IMR-90 (cell line): Measurements from ENCODE around the gene CT47C1. TPM values are rescaled to one million over a fixed set of nuclear protein-coding genes. Genes with fewer than 3 reads are reported as not detected.

Source experiments
- ATAC-seq: fragments of 200-7000 bp; cut with Tn5 transposase; 2 replicates; pipeline ENCODE4 v1.9.1; 2020; ENCODE audit warnings: low read depth, mild to moderate bottlenecking, moderate library complexity
- BruUV-seq: library from RNA; stranded (reverse); fragments of 400-500 nt; replicated peaks from 2 replicates; lab custom pipeline; 2021; lab: Mats Ljungman, UMichigan
- CTCF ChIA-PET: fragments of 300-600 bp; formaldehyde crosslinking; extraction: SDS; loops from one replicate; lab custom pipeline; 2021; ENCODE audit warnings: antibody characterized with exemption; lab: Yijun Ruan, JAX
- POLR2A ChIA-PET: fragments of 300-600 bp; sonication (Branson Sonifier 250); formaldehyde crosslinking; loops from one replicate; lab custom pipeline; 2022; ENCODE audit warnings: antibody characterized with exemption; ENCODE audit not compliant: unreplicated experiment; lab: Charles Lee
- DNase-seq: peaks from one replicate; pipeline ENCODE4 v3.0.0; 2013
- H2AFZ ChIP-seq: replicated peaks from 2 replicates; pipeline ENCODE3; 2013; ENCODE audit warnings: low read length, mild to moderate bottlenecking; ENCODE audit not compliant: poor library complexity
- H2AK5ac ChIP-seq: 2 replicates; pipeline ENCODE4 v1.6.1; 2013; ENCODE audit warnings: low read depth, low read length, inconsistent platforms
- H2AK9ac ChIP-seq: replicated peaks from 2 replicates; pipeline ENCODE3; 2013; ENCODE audit warnings: mild to moderate bottlenecking, low read depth, low read length, moderate library complexity; ENCODE audit not compliant: poor library complexity
- H2BK120ac ChIP-seq: 2 replicates; pipeline ENCODE4 v1.6.1; 2013; ENCODE audit warnings: low read depth, low read length, inconsistent platforms
- H2BK15ac ChIP-seq: 3 replicates; pipeline ENCODE4 v1.6.1; 2013; ENCODE audit warnings: low read depth, low read length, inconsistent platforms
- H2BK20ac ChIP-seq: 2 replicates; pipeline ENCODE4 v1.6.1; 2013; ENCODE audit warnings: low read depth, mild to moderate bottlenecking, inconsistent platforms, low read length, moderate library complexity
- H2BK5ac ChIP-seq: 2 replicates; pipeline ENCODE4 v1.6.1; 2013; ENCODE audit warnings: mild to moderate bottlenecking, low read depth, low read length, inconsistent platforms; ENCODE audit not compliant: poor library complexity, severe bottlenecking
- H3K14ac ChIP-seq: replicated peaks from 2 replicates; pipeline ENCODE4 v1.6.1; 2013; ENCODE audit warnings: low read depth, low read length, inconsistent platforms
- H3K18ac ChIP-seq: 2 replicates; pipeline ENCODE4 v1.6.1; 2013; ENCODE audit warnings: low read depth, low read length, control low read depth
- H3K23ac ChIP-seq: 2 replicates; pipeline ENCODE4 v1.6.1; 2013; ENCODE audit warnings: low read depth, low read length, inconsistent platforms
- H3K27ac ChIP-seq: 2 replicates; pipeline ENCODE4 v1.5.1; 2013; ENCODE audit warnings: mild to moderate bottlenecking, control low read depth, low read length; ENCODE audit not compliant: insufficient read depth
- H3K27me3 ChIP-seq: 2 replicates; pipeline ENCODE4 v1.6.1; 2013; ENCODE audit warnings: low read length; ENCODE audit not compliant: control insufficient read depth, insufficient read depth
- H3K36me3 ChIP-seq: 2 replicates; pipeline ENCODE4 v1.6.1; 2013; ENCODE audit warnings: low read length, mixed read lengths; ENCODE audit not compliant: control insufficient read depth, insufficient read depth
- H3K4ac ChIP-seq: 2 replicates; pipeline ENCODE4 v1.6.1; 2013; ENCODE audit warnings: low read depth, low read length, inconsistent platforms
- H3K4me1 ChIP-seq: 2 replicates; pipeline ENCODE4 v1.6.1; 2013; ENCODE audit warnings: low read length, mixed read lengths; ENCODE audit not compliant: control insufficient read depth, insufficient read depth
- H3K4me2 ChIP-seq: 2 replicates; pipeline ENCODE4 v1.6.1; 2013; ENCODE audit warnings: low read depth, mild to moderate bottlenecking, control low read depth, low read length, moderate library complexity
- H3K4me3 ChIP-seq: 2 replicates; pipeline ENCODE4 v1.5.1; 2013; ENCODE audit warnings: low read depth, mild to moderate bottlenecking, control low read depth, low read length, moderate library complexity; ENCODE audit not compliant: insufficient read depth
- H3K56ac ChIP-seq: 2 replicates; pipeline ENCODE4 v1.6.1; 2013; ENCODE audit warnings: low read length, inconsistent platforms; ENCODE audit not compliant: insufficient read depth; ENCODE audit errors: extremely low read depth
- H3K79me1 ChIP-seq, 2 experiments: 2 replicates each; pipeline ENCODE4 v1.6.1; 2013; ENCODE audit warnings: low read length in 2 of 2, inconsistent platforms in 1 of 2, low read depth in 1 of 2
- H3K9ac ChIP-seq: 2 replicates; pipeline ENCODE4 v1.6.1; 2013; ENCODE audit warnings: low read depth, low read length, control low read depth
- H3K9me1 ChIP-seq: 2 replicates; pipeline ENCODE4 v1.6.1; 2013; ENCODE audit warnings: low read length, inconsistent platforms; ENCODE audit not compliant: insufficient read depth
- H3K9me3 ChIP-seq: 2 replicates; pipeline ENCODE4 v1.6.1; 2013; ENCODE audit warnings: low read length; ENCODE audit not compliant: control insufficient read depth, insufficient read depth
- H4K20me1 ChIP-seq: 2 replicates; pipeline ENCODE4 v1.6.1; 2013; ENCODE audit warnings: low read length, inconsistent platforms; ENCODE audit not compliant: insufficient read depth
- H4K5ac ChIP-seq: 2 replicates; pipeline ENCODE4 v1.6.1; 2013; ENCODE audit warnings: mild to moderate bottlenecking, low read depth, low read length, control low read depth
- H4K8ac ChIP-seq, 2 experiments: 2 replicates each; pipeline ENCODE4 v1.6.1; 2013; ENCODE audit warnings: low read depth in 2 of 2, low read length in 2 of 2, control low read depth in 1 of 2, inconsistent platforms in 1 of 2
- H4K91ac ChIP-seq: 2 replicates; pipeline ENCODE4 v1.6.1; 2013; ENCODE audit warnings: low read depth, low read length, inconsistent platforms; ENCODE audit not compliant: insufficient read depth
- CEBPB ChIP-seq: IDR thresholded peaks from 2 replicates; pipeline ENCODE4 v1.6.1; 2012; ENCODE audit warnings: low read depth, low read length, improper control_type of control experiment
- CTCF ChIP-seq: conservative IDR thresholded peaks from 2 replicates; pipeline ENCODE4 v1.5.1; 2012; ENCODE audit warnings: mild to moderate bottlenecking, low read depth, low read length, improper control_type of control experiment
- ELK1 ChIP-seq: fragments of 150-350 bp; IDR thresholded peaks from 2 replicates; pipeline ENCODE4 v1.6.1; 2016; ENCODE audit warnings: low read depth, mild to moderate bottlenecking, low read length, moderate library complexity, borderline replicate concordance
- MAFK ChIP-seq: IDR thresholded peaks from 2 replicates; pipeline ENCODE4 v1.6.1; 2012; ENCODE audit warnings: low read depth, low read length, improper control_type of control experiment
- MAZ ChIP-seq: IDR thresholded peaks from 2 replicates; pipeline ENCODE4 v1.6.1; 2012; ENCODE audit warnings: low read depth, mild to moderate bottlenecking, low read length, improper control_type of control experiment, moderate library complexity, borderline replicate concordance
- MXI1 ChIP-seq: IDR thresholded peaks from 2 replicates; pipeline ENCODE4 v1.6.1; 2012; ENCODE audit warnings: low read depth, mild to moderate bottlenecking, low read length, moderate library complexity, borderline replicate concordance
- NFE2L2 ChIP-seq: fragments of 150-350 bp; IDR thresholded peaks from 2 replicates; pipeline ENCODE4 v1.6.1; 2016; ENCODE audit warnings: low read depth, mild to moderate bottlenecking, low read length
- POLR2A ChIP-seq: IDR thresholded peaks from 2 replicates; pipeline ENCODE4 v1.6.1; 2012; ENCODE audit warnings: mild to moderate bottlenecking, low read depth, low read length
- RAD21 ChIP-seq: IDR thresholded peaks from 2 replicates; pipeline ENCODE4 v1.6.1; 2012; ENCODE audit warnings: low read length, improper control_type of control experiment
- RFX5 ChIP-seq: IDR thresholded peaks from 2 replicates; pipeline ENCODE4 v1.8.0; 2012; ENCODE audit warnings: low read depth, mild to moderate bottlenecking, low read length, moderate library complexity
- SMC3 ChIP-seq: fragments of 150-350 bp; IDR thresholded peaks from 2 replicates; pipeline ENCODE4 v1.6.1; 2016; ENCODE audit warnings: low read depth, mild to moderate bottlenecking, antibody characterized with exemption, low read length, moderate library complexity
- USF2 ChIP-seq: fragments of 150-350 bp; IDR thresholded peaks from 2 replicates; pipeline ENCODE4 v1.6.1; 2017; ENCODE audit warnings: mild to moderate bottlenecking, antibody characterized with exemption, low read length, low read depth
- WGBS, 2 experiments: methylation state at CpG; one replicate each; pipeline versions ENCODE4 v1.1.5 to v1.1.7; 2013; ENCODE audit warnings: missing lambda C conversion rate in 2 of 2; ENCODE audit not compliant: insufficient read length in 1 of 2; ENCODE audit errors: extremely low coverage in 2 of 2; 5-methylcytosine and 5-hydroxymethylcytosine counted together
- dilution Hi-C: fragments of 300-500 bp; cut with HindIII; formaldehyde crosslinking; loops from one replicate; pipeline ENCODE4 v1.14.3; 2018; ENCODE audit warnings: low sequenced_read_pairs; ENCODE audit not compliant: unreplicated experiment
- in situ Hi-C: fragments of 300-500 bp; cut with MboI; formaldehyde crosslinking; loops from 3 replicates; pipeline ENCODE4 v1.14.3; 2019; ENCODE audit warnings: low sequenced_read_pairs, inconsistent platforms, mixed read lengths
- intact Hi-C: fragments of 100-400 bp; cut with micrococcal nuclease; formaldehyde crosslinking; loops from 2 replicates; pipeline ENCODE4 v1.10.0; 2022
- polyA plus RNA-seq, 3 experiments: library from polyadenylated mRNA; depleted of rRNA; stranded (reverse); fragments of >200 nt; gene quantifications; 2 replicates each; pipeline ENCODE4 v1.2.3, GENCODE V29; 2012; ENCODE audit warnings: low replicate concordance in 1 of 3
- total RNA-seq: library from RNA; depleted of rRNA; stranded (reverse); fragments of >200 nt; gene quantifications from 2 replicates; pipeline ENCODE4 v1.2.3, GENCODE V29; 2012

CT47C1 gene
- total and polyA plus RNA-seq, 2 of the 4 experiments (the other 2 are of a cell fraction): not detected

- TF ChIP-seq CTCF: no peak
Measured at GRCh38 chrX:119036107-119037029, 36.4 kb upstream of the CT47C1 start (continued).

GRCh38 chrX:119040432-119040831, 32.4 kb upstream of the CT47C1 start:
- WGBS, 2 experiments: no CpG with 5 or more reads among the region's 6 CpGs
- intact Hi-C loops: no loop called here
- H2AFZ ChIP-seq: peak overlapping the region; percentile 29
- TF ChIP-seq ELK1 (no peak), SMC3 (no peak), MAFK (no peak), MAZ (no peak), POLR2A (no peak), MXI1 (no peak), RAD21 (no peak), RFX5 (no peak), CEBPB (no peak), NFE2L2 (no peak), USF2 (no peak)

More at GRCh38 chrX:119040432-119040831, 32.4 kb upstream of the CT47C1 start:
- H3K36me3 ChIP-seq: no peaks in the 10 kb centered on the region
- no peak overlapping the region for H2BK120ac ChIP-seq
- dilution Hi-C loops (no loop called here), in situ Hi-C loops (no loop called here)
- H2BK5ac ChIP-seq: no peak overlapping the region
- H3K4me2 ChIP-seq: no peak overlapping the region
- no peak overlapping the region for H4K8ac ChIP-seq
- ATAC-seq: no peak; the same call in 1 of the 2 replicates
- H3K79me1 ChIP-seq: no peaks in the 10 kb centered on the region
- H3K56ac ChIP-seq: no peak overlapping the region
- CTCF ChIA-PET: interaction anchor here (1.0 kb wide), 1 partner anchor 26 kb away, joined by 3 read pairs; no protein-coding TSS in a partner anchor
- POLR2A ChIA-PET: no interaction called here
- no peak overlapping the region for H3K9ac ChIP-seq
- H3K4me3 ChIP-seq: no peak overlapping the region
- no peak overlapping the region for H3K27ac ChIP-seq
- H3K18ac ChIP-seq: no peak overlapping the region
- DNase-seq: no peak
- H2AK5ac ChIP-seq: no peak overlapping the region
- H3K14ac ChIP-seq: no peak overlapping the region
- H2BK20ac ChIP-seq: no peak overlapping the region
- no peaks in the 10 kb centered on the region for H3K9me3 ChIP-seq
- H2BK15ac ChIP-seq: no peak overlapping the region
- no peak overlapping the region for H4K91ac ChIP-seq
- no peak overlapping the region for H3K4ac ChIP-seq
- H4K20me1 ChIP-seq: no peaks in the 10 kb centered on the region
- no peak overlapping the region for H2AK9ac ChIP-seq
- H3K9me1 ChIP-seq: peaks cover 3% of the 10 kb centered on the region; the same call in 1 of the 2 replicates
- H3K23ac ChIP-seq: no peak overlapping the region
- H3K27me3 ChIP-seq: no peaks in the 10 kb centered on the region
- no peak overlapping the region for H4K5ac ChIP-seq
- H3K4me1 ChIP-seq: peaks cover 3% of the 10 kb centered on the region; the same call in 1 of the 2 replicates
- BruUV-seq: no TSS peak
